Mucosa of descending colon (tissue), 3 donors: ENCODE results near the gene NGDN. TPM values are rescaled to one million over a fixed set of nuclear protein-coding genes. Genes with fewer than 3 reads are reported as not detected.

Experiments used
- ATAC-seq: fragments of 200-7000 bp; cut with Tn5 transposase; one replicate; pipeline ENCODE4 v1.9.1; 2020; ENCODE audit warnings: mild to moderate bottlenecking, moderate library complexity
- DNase-seq, 3 donors: peaks; one replicate each; pipeline ENCODE4 v3.0.0-alpha.2; 2020
- H3K36me3 ChIP-seq: fragments of 200-600 bp; one replicate; pipeline ENCODE4 v1.8.0; 2021; ENCODE audit warnings: low read depth, mild to moderate bottlenecking
- H3K4me1 ChIP-seq: fragments of 200-600 bp; one replicate; pipeline ENCODE4 v1.8.0; 2021; ENCODE audit warnings: low read depth, mild to moderate bottlenecking
- H3K4me3 ChIP-seq: fragments of 200-600 bp; one replicate; pipeline ENCODE4 v1.8.0; 2021; ENCODE audit warnings: mild to moderate bottlenecking
- H3K9me3 ChIP-seq: fragments of 200-600 bp; one replicate; pipeline ENCODE4 v1.8.0; 2021; ENCODE audit warnings: mild to moderate bottlenecking
- CTCF ChIP-seq: fragments of 200-600 bp; IDR thresholded peaks from one replicate; pipeline ENCODE4 v1.8.0; 2022; ENCODE audit warnings: antibody characterized with exemption, mild to moderate bottlenecking
- intact Hi-C, 2 donors: fragments of 100-400 bp; cut with DNase I in 1 of 2; cut with micrococcal nuclease in 1 of 2; formaldehyde crosslinking; loops; one replicate each; pipeline versions ENCODE4 v1.11.0 to v1.11.1; 2022; cut with DNase I, micrococcal nuclease
- total RNA-seq, 3 donors: library from RNA; stranded (reverse); fragmentation: NEBNext Ultra II Directional in 2 of 3; extraction: Animal tissue kit (Norgen Biotek cat#: 25700) in 2 of 3; gene quantifications; one replicate each; pipeline versions ENCODE4 v1.2.1 to v1.2.4, GENCODE V29; 2021 to 2023
- donor health status: DM: no; HTN: no; CAD: no; lungs with moderate emphysema.
- donor health status: DM: no; HTN: no; CAD: no.
- donor health status: DM: no; HTN: yes; CAD: no.

NGDN gene
- total RNA-seq, 3 donors from 2014 or later = 29.1 to 35.3 (median 29.9) TPM

- H3K4me1 ChIP-seq = no peaks in the 10 kb centered on the region
- TF ChIP-seq CTCF = no peak
- H3K9me3 ChIP-seq = no peaks in the 10 kb centered on the region
- DNase-seq (no peak), ATAC-seq (no peak)
- H3K36me3 ChIP-seq = no peaks in the 10 kb centered on the region
- intact Hi-C loops = no loop called here
- no peak overlapping the region for H3K4me3 ChIP-seq
Observed at GRCh38 chr14:23432946-23433345, 36.6 kb upstream of the NGDN start.

- Histone ChIP-seq H3K4me3 (no peak overlapping the region), H3K4me1 (no peaks in the 10 kb centered on the region), H3K36me3 (no peaks in the 10 kb centered on the region), H3K9me3 (no peaks in the 10 kb centered on the region)
- DNase-seq = no peak
- intact Hi-C loops = no loop called here
- TF ChIP-seq CTCF = no peak
- no peak for ATAC-seq
Observed at GRCh38 chr14:23433457-23433856, 36.0 kb upstream of the NGDN start.

GRCh38 chr14:23434488-23435222 lies 34.8 kb upstream of the NGDN start:
- Histone ChIP-seq H3K4me1 (no peaks in the 10 kb centered on the region), H3K36me3 (no peaks in the 10 kb centered on the region), H3K4me3 (no peak overlapping the region), H3K9me3 (no peaks in the 10 kb centered on the region)
- intact Hi-C loops = no loop called here
- DNase-seq (no peak), ATAC-seq (no peak)
- TF ChIP-seq CTCF = no peak

GRCh38 chr14:23435543-23436326 lies 33.8 kb upstream of the NGDN start, which contains the start of gene MYH7:
MYH7 (minus strand) TSS chr14:23435660; CDS start chr14:23433732, 1,928 bp downstream.
- no peak for TF ChIP-seq CTCF
- ATAC-seq = no peak
- no peak within 1 kb of the TSS for H3K4me3 ChIP-seq
- H3K4me1 ChIP-seq = no peaks in the 10 kb centered on the region
- intact Hi-C loops = no loop called here
- H3K9me3 ChIP-seq = no peaks in the 10 kb centered on the region
- H3K36me3 ChIP-seq = no peaks in the 10 kb centered on the region
- no peak for DNase-seq

DNA sequence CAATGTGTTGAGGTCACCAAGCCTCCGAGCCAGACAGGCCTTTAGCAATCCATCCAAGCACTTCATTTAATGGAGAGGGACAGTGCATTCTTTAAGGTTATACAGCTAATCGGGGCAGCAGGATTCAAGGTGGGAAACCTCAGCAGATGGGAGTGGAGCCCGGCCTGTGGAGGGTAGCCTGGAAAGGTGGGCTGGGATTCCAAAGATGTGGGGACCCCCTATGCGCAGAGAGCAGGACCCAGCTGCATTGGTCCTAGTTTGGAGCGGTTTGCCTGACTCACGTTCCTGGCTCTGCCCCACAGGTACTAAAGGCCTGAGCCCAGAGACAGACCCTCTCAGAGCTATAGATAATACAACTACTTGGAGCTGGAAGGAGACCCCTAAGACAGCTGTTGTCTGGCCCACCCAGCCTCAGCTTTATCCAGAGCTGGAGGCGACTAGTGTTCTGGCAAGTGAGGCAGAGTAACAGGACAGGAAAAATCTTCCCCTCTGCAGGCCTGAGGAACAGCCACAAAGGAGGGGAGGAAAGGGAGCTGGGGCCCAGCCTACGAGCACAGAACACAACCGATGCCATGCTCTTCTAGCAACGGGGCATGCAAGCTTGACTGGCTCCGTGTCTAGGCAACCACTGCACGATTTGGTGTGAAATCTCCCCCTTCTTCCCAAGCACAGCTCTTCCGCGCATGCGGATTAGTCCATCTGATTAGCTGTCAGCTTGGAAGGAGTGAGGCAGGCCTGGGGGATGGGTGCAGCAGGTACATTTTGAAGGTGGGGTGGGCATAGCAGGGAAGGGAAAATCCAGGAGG lies 33.0 kb upstream of the NGDN start:
- intact Hi-C loops = no loop called here
- Histone ChIP-seq H3K4me3 (no peak overlapping the region), H3K36me3 (no peaks in the 10 kb centered on the region), H3K9me3 (no peaks in the 10 kb centered on the region), H3K4me1 (no peaks in the 10 kb centered on the region)
- DNase-seq = no peak
- TF ChIP-seq CTCF = no peak
- no peak for ATAC-seq
